GM21619 (cell line): ENCODE results near the gene SLC25A43.
"Not testable (repeated sequence)": the region's sequence is repeated elsewhere in the genome, so short reads cannot be mapped to it uniquely, and the experiment has no call there.

Experiments
- ATAC-seq: cut with Tn5 transposase; IDR thresholded peaks from one replicate; pipeline ENCODE4 v1.9.1; 2021; ENCODE audit not compliant: unreplicated experiment

Gene SLC25A43

GRCh38 chrX:119467842-119468550 is 68.9 kb downstream of the SLC25A43 start, which contains the start of gene SLC25A5:
SLC25A5 (plus strand) TSS chrX:119468444; CDS start chrX:119468516, 72 bp downstream.
- peak; percentile 86 for ATAC-seq

DNA sequence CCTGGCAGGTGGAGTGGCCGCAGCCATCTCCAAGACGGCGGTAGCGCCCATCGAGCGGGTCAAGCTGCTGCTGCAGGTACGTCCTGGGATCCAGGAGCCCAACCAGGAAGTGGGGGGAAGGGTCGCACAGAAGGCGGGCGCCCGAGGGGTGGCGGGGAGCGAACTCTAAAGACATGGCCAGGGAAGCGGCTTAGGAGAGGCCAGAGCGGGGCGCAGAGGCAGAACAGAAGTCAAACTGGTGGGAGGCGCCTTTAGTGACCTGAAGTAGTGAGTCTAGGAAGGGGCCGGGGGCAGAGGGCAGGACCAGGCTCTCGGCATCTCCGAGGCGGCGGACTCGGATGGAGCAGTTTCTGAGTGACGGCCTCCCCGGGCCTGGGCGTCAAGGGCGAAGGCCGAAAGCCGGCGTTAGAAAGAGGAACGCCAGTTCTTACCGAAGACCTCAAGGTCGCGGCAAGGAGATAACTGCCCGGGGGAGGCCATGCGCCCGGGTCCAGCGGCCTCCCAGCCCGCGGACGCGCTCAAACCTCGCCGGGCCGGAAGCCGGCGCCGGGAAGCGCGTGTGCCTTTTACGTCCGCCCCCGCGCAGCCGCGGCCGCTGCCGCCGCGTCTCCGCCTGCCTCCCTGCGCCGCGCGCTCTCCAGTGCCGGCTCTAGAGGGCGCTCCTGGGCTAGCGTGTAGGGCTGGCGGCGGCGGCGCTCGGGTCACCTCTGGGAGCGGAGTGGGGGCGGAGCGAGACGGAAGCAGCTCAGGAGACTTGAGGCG is 69.6 kb downstream of the SLC25A43 start:
- ATAC-seq = peak; percentile 66

DNA sequence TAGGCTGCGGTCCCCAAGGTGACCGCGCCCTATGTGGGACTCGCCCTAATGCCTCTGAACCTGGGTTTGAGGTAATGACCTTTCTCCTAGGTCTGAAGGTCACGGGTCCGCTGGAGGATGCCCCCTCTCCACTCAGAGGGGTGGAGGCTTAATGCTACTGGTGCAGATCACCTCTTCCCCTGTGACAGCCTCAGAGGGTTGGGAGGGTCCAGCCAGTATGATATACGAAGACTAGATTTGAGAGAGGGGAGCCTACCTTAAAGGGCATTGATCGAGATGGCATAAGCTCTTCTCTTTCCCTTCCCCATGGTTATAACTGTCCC is 70.1 kb downstream of the SLC25A43 start:
- no peak for ATAC-seq

DNA sequence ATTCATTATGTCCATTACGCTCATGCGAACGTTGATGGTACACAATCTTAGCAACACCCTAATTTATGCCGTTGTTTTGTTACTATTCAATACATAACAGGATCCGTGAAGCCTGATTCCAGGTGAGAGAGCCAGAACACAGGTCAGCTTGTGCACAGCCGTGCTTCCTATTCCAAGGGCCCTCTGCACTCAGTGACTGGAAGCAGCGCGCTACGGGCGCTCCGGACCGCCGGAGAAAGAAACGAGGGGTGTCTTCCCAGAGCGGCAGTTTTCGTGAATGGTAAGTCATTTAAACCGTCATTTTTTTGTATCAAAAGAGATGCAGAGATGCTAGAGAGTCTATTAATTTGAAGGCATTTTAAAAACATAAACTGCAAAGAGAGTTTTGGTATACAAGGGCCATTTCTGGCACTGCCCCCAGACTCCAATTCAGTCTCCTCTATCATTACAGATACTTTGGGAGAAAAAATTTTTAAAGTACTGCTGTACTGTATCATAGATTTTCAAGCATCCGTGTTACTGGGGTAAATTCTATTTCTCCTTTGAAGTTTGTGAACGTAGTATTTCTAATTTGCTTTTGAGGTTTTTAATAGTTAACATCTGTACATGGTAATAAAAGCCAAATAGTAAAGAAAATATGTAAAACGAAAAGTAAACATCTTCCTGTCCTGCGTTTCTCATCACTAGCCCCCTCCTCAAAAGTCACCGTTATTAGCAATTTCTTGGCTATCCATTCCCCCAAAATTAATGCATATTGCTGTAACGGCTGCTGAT is 75.7 kb downstream of the SLC25A43 start:
- ATAC-seq = no peak

- no peak for ATAC-seq
These were observed 76.4 kb downstream of the SLC25A43 start for GRCh38 chrX:119475389-119476101.

- ATAC-seq = no peak
These were observed 78.7 kb downstream of the SLC25A43 start for GRCh38 chrX:119477812-119478232.

DNA sequence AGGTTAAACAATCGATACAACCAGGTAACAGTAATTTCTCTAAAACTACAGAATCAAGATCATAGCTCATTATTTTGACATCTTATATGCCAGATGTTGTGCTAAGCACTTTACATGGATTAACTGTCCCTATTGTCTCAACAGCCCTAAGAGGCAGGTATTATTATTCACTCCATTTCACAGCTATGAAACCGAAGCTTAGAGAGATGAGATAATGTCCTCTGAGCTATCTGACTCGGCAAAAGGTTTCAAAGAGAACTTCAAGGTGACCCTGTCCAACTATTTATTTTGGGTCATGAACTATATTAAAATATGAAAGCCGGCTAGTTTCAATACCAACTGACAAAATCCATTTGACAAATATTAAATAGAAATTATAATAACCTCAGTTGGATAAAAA is 79.4 kb downstream of the SLC25A43 start:
- ATAC-seq = no peak

- ATAC-seq = no peak
These were observed 80.7 kb downstream of the SLC25A43 start for GRCh38 chrX:119479845-119480244.

GRCh38 chrX:119481323-119481801 is 82.2 kb downstream of the SLC25A43 start:
- no peak for ATAC-seq

GRCh38 chrX:119482041-119482440 is 82.9 kb downstream of the SLC25A43 start:
- no peak for ATAC-seq

- peak; percentile 86 for ATAC-seq
These were observed 83.6 kb downstream of the SLC25A43 start for GRCh38 chrX:119482481-119483480.

DNA sequence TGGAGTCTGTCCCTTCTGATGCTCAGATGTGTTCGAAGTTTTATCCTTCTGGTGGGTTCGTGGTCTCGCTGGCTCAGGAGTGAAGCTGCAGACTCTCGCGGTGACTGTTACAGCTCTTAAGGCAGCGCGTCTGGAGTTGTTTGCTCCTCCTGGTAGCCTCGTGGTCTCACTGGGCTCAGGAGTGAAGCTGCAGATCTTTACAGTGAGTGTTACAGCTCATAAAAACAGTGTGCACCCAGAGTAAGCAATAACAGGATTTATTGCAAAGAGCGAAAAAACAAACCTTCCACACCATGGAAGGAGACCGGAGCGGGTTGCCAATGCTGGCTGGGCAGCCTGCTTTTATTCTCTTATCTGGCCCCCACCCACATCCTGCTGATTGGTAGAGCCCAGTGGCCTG is 87.6 kb downstream of the SLC25A43 start:
- no peak for ATAC-seq

- ATAC-seq = not testable (repeated sequence)
These were observed 88.6 kb downstream of the SLC25A43 start for GRCh38 chrX:119487766-119488165.

DNA sequence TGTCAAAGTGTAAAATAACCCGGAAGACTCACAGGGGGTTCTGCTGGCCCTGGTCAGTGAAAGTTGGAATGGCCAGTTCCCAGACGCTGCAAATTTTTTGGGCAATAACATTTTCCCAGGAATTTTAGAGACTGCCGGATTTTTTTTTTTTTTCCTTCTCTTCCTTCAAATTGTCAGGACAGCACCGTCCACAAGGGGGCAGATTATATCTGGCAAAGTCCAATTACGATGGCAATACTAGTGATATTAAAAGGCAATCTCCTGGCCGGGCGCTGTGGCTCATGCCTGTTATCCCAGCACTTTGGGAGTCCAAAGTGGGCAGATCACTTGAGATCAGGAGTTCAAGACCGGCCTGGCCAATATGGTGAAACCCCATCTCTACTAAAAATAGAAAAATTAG is 89.6 kb downstream of the SLC25A43 start:
- no peak for ATAC-seq

DNA sequence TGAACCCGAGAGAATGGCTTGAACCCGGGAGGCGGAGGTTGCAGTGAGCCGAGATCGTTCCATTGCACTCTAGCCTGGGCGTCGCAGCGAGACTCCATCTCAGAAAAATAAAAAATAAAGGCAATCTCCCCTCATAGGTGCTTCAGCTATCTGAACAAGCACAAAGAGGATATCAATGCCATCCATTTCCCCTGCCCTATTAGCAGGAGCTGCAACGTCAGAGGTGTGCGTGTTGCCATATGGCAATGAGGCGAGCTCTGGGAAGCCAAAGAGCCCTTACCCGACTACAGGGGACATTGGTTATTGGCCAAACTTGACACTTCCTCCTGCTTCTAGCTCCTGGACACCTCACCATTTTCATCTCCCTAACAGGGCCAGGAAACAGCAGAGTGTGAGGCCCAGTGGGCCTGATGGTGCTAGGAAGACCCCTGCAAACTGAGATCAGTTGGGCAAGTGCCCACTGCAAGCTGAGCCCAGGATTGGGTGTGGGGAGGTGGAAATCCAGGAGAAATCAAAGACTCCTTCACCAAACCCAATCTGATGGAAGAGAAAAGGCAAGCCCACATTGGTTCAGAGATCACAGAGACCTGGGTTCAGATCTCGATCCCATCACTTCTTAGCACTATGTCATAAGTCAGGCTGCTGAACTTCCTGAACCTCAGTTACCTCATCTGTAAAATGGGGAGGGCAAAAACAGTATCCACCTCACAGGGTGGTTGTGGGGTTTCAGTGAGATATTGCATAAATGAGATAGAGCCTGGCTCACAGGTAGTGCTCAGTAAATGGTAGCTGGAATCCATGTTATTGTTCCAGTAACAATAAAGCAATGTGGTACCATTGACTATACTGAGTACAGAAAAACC is 90.3 kb downstream of the SLC25A43 start:
- no peak for ATAC-seq

DNA sequence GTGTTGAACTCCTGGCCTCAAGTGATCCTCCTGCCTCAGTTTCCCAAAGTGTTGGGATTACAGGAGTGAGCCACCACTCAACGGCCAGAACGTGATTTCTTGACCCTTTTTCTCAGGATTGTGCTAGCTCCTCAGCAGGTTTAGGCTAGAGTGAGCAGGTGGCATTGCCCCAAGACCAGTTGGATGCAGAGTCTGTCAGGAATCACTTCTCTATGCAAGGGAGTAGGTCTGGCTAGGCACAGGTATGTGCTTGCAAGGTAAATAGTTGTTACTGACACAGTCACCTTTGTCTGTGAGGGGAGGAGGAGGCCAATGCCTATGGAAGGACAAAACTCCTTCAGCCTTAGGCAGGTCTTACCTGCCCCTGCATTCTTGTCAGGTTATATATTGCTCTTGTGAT is 93.3 kb downstream of the SLC25A43 start:
- ATAC-seq = no peak

GRCh38 chrX:119493851-119494495 is 94.8 kb downstream of the SLC25A43 start:
- ATAC-seq = not testable (repeated sequence)
